ENCODE data around the gene RASL10A.

Gene RASL10A

GRCh38 chr22:29342177-29342576 lies 26.7 kb upstream of the RASL10A start:
- TF ChIP-seq GLIS3 (CRISPR knock-in tag; IDR thresholded peaks at IDR 0.05) (no peak), CSDC2 (CRISPR knock-in tag; IDR thresholded peaks at IDR 0.05) (no peak), PPARA (CRISPR knock-in tag; IDR thresholded peaks at IDR 0.05; ENCODE audit: borderline replicate concordance) (no peak), PATZ1 (CRISPR knock-in tag; IDR thresholded peaks at IDR 0.05; ENCODE audit: borderline replicate concordance) (no peak), OSR1 (CRISPR knock-in tag; IDR thresholded peaks at IDR 0.05) (no peak), RARB (CRISPR knock-in tag; IDR thresholded peaks at IDR 0.05) (no peak), POU6F1 (CRISPR knock-in tag; IDR thresholded peaks at IDR 0.05; ENCODE audit: borderline replicate concordance, low read depth) (no peak), CSRNP3 (CRISPR knock-in tag; IDR thresholded peaks at IDR 0.05) (no peak), ZFP3 (CRISPR knock-in tag; IDR thresholded peaks at IDR 0.05) (no peak), SNAI2 (CRISPR knock-in tag; IDR thresholded peaks at IDR 0.05) (no peak), CREB5 (CRISPR knock-in tag; IDR thresholded peaks at IDR 0.05; ENCODE audit: low read depth) (no peak), ZNF565 (CRISPR knock-in tag; conservative IDR thresholded peaks at IDR 0.05; ENCODE audit: low read depth) (no peak), TCF4 (CRISPR knock-in tag; IDR thresholded peaks at IDR 0.05; ENCODE audit: borderline replicate concordance) (no peak), ZNF8 (CRISPR knock-in tag; IDR thresholded peaks at IDR 0.05) (no peak)
- ATAC-seq = no peak

- ATAC-seq = no peak
- TF ChIP-seq ZFP30 (CRISPR knock-in tag; IDR thresholded peaks at IDR 0.05) (no peak), ZNF565 (CRISPR knock-in tag; conservative IDR thresholded peaks at IDR 0.05; ENCODE audit: low read depth) (no peak), OSR1 (CRISPR knock-in tag; IDR thresholded peaks at IDR 0.05) (no peak), SNAI2 (CRISPR knock-in tag; IDR thresholded peaks at IDR 0.05) (no peak), CREB5 (CRISPR knock-in tag; IDR thresholded peaks at IDR 0.05; ENCODE audit: low read depth) (no peak), ZNF70 (CRISPR knock-in tag; IDR thresholded peaks at IDR 0.05) (no peak), TCF4 (CRISPR knock-in tag; IDR thresholded peaks at IDR 0.05; ENCODE audit: borderline replicate concordance) (no peak), ARNTL (CRISPR knock-in tag; IDR thresholded peaks at IDR 0.05; ENCODE audit: borderline replicate concordance, low read depth) (no peak), ZNF8 (CRISPR knock-in tag; IDR thresholded peaks at IDR 0.05) (no peak), TOX (CRISPR knock-in tag; IDR thresholded peaks at IDR 0.05; ENCODE audit: borderline replicate concordance) (no peak), ZFP3 (CRISPR knock-in tag; IDR thresholded peaks at IDR 0.05) (no peak), TSHZ2 (CRISPR knock-in tag; IDR thresholded peaks at IDR 0.05) (no peak), PATZ1 (CRISPR knock-in tag; IDR thresholded peaks at IDR 0.05; ENCODE audit: borderline replicate concordance) (no peak), ESRRG (CRISPR knock-in tag; IDR thresholded peaks at IDR 0.05) (no peak), RARB (CRISPR knock-in tag; IDR thresholded peaks at IDR 0.05) (no peak), CSRNP3 (CRISPR knock-in tag; IDR thresholded peaks at IDR 0.05) (no peak)
Observed at GRCh38 chr22:29341849-29342127, 26.3 kb upstream of the RASL10A start.
